Panc1 (cell line): ENCODE data around the gene CACNA1D. TPM values are rescaled to one million over a fixed set of nuclear protein-coding genes. Genes with fewer than 3 reads are reported as not detected.
A peak's percentile ranks its signal among the peaks of the same experiment; 100 is the strongest.
"Not testable (repeated sequence)": the region's sequence is repeated elsewhere in the genome, so short reads cannot be mapped to it uniquely, and the experiment has no call there.

Experiments used
- ATAC-seq: fragments of 200-7000 bp; cut with Tn5 transposase; 2 replicates; pipeline ENCODE4 v1.9.1; 2020; ENCODE audit warnings: mild to moderate bottlenecking, moderate library complexity
- BruUV-seq: library from RNA; stranded (reverse); fragments of 400-500 nt; replicated peaks from 2 replicates; lab custom pipeline; 2021; lab: Mats Ljungman, UMichigan
- CTCF ChIA-PET: fragments of 300-600 bp; sonication (Branson Sonifier 250); formaldehyde crosslinking; loops from one replicate; lab custom pipeline; 2022; ENCODE audit warnings: antibody characterized with exemption; lab: Charles Lee
- POLR2A ChIA-PET: fragments of 300-600 bp; sonication (Branson Sonifier 250); formaldehyde crosslinking; loops from one replicate; lab custom pipeline; 2022; ENCODE audit warnings: antibody characterized with exemption; lab: Charles Lee
- DNase-seq: peaks from one replicate; pipeline ENCODE4 v3.0.0-alpha.2; 2010; ENCODE audit warnings: low read depth, low spot score
- H3K27ac ChIP-seq: 2 replicates; pipeline ENCODE4 v1.5.1; 2011; ENCODE audit warnings: mild to moderate bottlenecking, low read length, inconsistent platforms
- H3K27me3 ChIP-seq: fragments of 200-500 bp; sonication (Bioruptor generic); 2 replicates; pipeline ENCODE4 v1.6.0; 2014; ENCODE audit warnings: low read length, inconsistent platforms; ENCODE audit not compliant: control insufficient read depth, insufficient read depth
- H3K36me3 ChIP-seq: fragments of 200-500 bp; sonication (Bioruptor generic); 2 replicates; pipeline ENCODE4 v1.5.1; 2014; ENCODE audit warnings: inconsistent platforms, mild to moderate bottlenecking, low read length, moderate library complexity; ENCODE audit not compliant: control insufficient read depth, insufficient read depth
- H3K4me1 ChIP-seq: 2 replicates; pipeline ENCODE4 v1.5.1; 2011; ENCODE audit warnings: inconsistent platforms, mild to moderate bottlenecking, low read length, moderate library complexity; ENCODE audit not compliant: control insufficient read depth, insufficient read depth
- H3K4me3 ChIP-seq, 2 experiments: 2 replicates each; pipeline ENCODE4 v1.5.1; 2011 to 2012; ENCODE audit warnings: low read depth in 2 of 2, low read length in 2 of 2, mild to moderate bottlenecking in 2 of 2, inconsistent platforms in 1 of 2, moderate library complexity in 1 of 2
- H3K9me3 ChIP-seq: fragments of 200-500 bp; sonication (Bioruptor generic); 2 replicates; pipeline ENCODE4 v1.5.1; 2014; ENCODE audit warnings: low read depth, mild to moderate bottlenecking, inconsistent platforms, low read length, moderate library complexity; ENCODE audit not compliant: control insufficient read depth, insufficient read depth
- CTCF ChIP-seq: fragments of 450-650 bp; IDR thresholded peaks from 2 replicates; pipeline ENCODE4 v1.5.1; 2017; ENCODE audit warnings: mild to moderate bottlenecking
- POLR2AphosphoS5 ChIP-seq: IDR thresholded peaks from 2 replicates; pipeline ENCODE4 v1.6.1; 2012; ENCODE audit warnings: mild to moderate bottlenecking, low read depth, low read length, moderate library complexity
- REST ChIP-seq, 2 experiments: IDR thresholded peaks; 2 replicates each; pipeline ENCODE4 v1.6.1; 2011 to 2012; ENCODE audit warnings: low read depth in 2 of 2, control low read depth in 1 of 2, low read length in 1 of 2, mild to moderate bottlenecking in 1 of 2, moderate library complexity in 1 of 2; ENCODE audit not compliant: insufficient read depth in 1 of 2
- SIN3A ChIP-seq: IDR thresholded peaks from 2 replicates; pipeline ENCODE4 v1.6.1; 2012; ENCODE audit warnings: low read depth, mild to moderate bottlenecking, low read length, moderate library complexity, borderline replicate concordance; ENCODE audit not compliant: insufficient read depth
- TCF7L2 ChIP-seq: IDR thresholded peaks from 2 replicates; pipeline ENCODE4 v1.6.1; 2011; ENCODE audit warnings: mild to moderate bottlenecking, low read depth, low read length, inconsistent platforms
- in situ Hi-C: cut with HindIII; loops from 2 replicates; pipeline ENCODE4 v1.10.0; 2016; ENCODE audit warnings: low sequenced_read_pairs, low pct_unique_long_range_greater_than_20kb
- intact Hi-C: fragments of 100-400 bp; cut with micrococcal nuclease; formaldehyde crosslinking; loops from one replicate; pipeline ENCODE4 v1.10.0; 2022; ENCODE audit not compliant: unreplicated experiment
- total RNA-seq: library from RNA; stranded (reverse); gene quantifications from one replicate; pipeline ENCODE4 v1.2.1, GENCODE V29; 2021; ENCODE audit not compliant: unreplicated experiment

The CACNA1D gene
- total RNA-seq, 1 experiment from 2014 or later: 23.0 TPM

- no peaks in the 10 kb centered on the region for H3K9me3 ChIP-seq
- TF ChIP-seq CTCF: no peak
- no peak for TF ChIP-seq REST (IDR thresholded peaks at IDR 0.05; ENCODE audit: insufficient read depth in 1 of 2, low read depth in 2 of 2, low read length in 1 of 2)
- no peak for TF ChIP-seq POLR2AphosphoS5
- no peak for TF ChIP-seq TCF7L2
- TF ChIP-seq SIN3A: no peak
- intact Hi-C loops (no loop called here), in situ Hi-C loops (no loop called here)
- H3K27me3 ChIP-seq: no peaks in the 10 kb centered on the region
- H3K27ac ChIP-seq: no peak overlapping the region
- ATAC-seq (no peak), DNase-seq (peak; percentile 60)
- H3K4me1 ChIP-seq: no peaks in the 10 kb centered on the region
- H3K36me3 ChIP-seq: no peaks in the 10 kb centered on the region
- H3K4me3 ChIP-seq: no peak overlapping the region
- no TSS peak for BruUV-seq
- POLR2A ChIA-PET: no interaction called here
- CTCF ChIA-PET: no interaction called here
Observed at GRCh38 chr3:53570709-53571108, 76.3 kb downstream of the CACNA1D start.

GRCh38 chr3:53571264-53571663, 76.9 kb downstream of the CACNA1D start:
- BruUV-seq: no TSS peak
- TF ChIP-seq REST (IDR thresholded peaks at IDR 0.05; ENCODE audit: insufficient read depth in 1 of 2, low read depth in 2 of 2, low read length in 1 of 2) (no peak), CTCF (no peak), POLR2AphosphoS5 (no peak), SIN3A (no peak), TCF7L2 (no peak)
- Histone ChIP-seq H3K27ac (no peak overlapping the region), H3K4me1 (no peaks in the 10 kb centered on the region), H3K9me3 (no peaks in the 10 kb centered on the region), H3K36me3 (no peaks in the 10 kb centered on the region), H3K4me3 (no peak overlapping the region), H3K27me3 (no peaks in the 10 kb centered on the region)
- intact Hi-C loops (no loop called here), in situ Hi-C loops (no loop called here)
- DNase-seq (no peak), ATAC-seq (no peak)
- ChIA-PET POLR2A (no interaction called here), CTCF (no interaction called here)

GRCh38 chr3:53572184-53572583, 77.8 kb downstream of the CACNA1D start:
- in situ Hi-C loops, CTCF ChIA-PET, H3K27ac ChIP-seq, intact Hi-C loops, H3K9me3 ChIP-seq, DNase-seq, POLR2A ChIA-PET, ATAC-seq, BruUV-seq, H3K4me1 ChIP-seq, H3K27me3 ChIP-seq, H3K36me3 ChIP-seq, H3K4me3 ChIP-seq: not testable (repeated sequence)
